Measurements from ENCODE around the gene CACNG1. TPM values are rescaled to one million over a fixed set of nuclear protein-coding genes. Genes with fewer than 3 reads are reported as not detected.

CACNG1 gene
- total RNA-seq, 1 experiment from 2014 or later: not detected

GRCh38 chr17:67021196-67021595, 23.2 kb upstream of the CACNG1 start:
- Mint-ChIP-seq H3K27ac (ENCODE audit: low read depth, unreplicated experiment) (no peak overlapping the region), H3K4me1 (ENCODE audit: insufficient read depth, unreplicated experiment) (no peaks in the 10 kb centered on the region), H3K36me3 (ENCODE audit: insufficient read depth, unreplicated experiment) (no peaks in the 10 kb centered on the region), H3K4me3 (ENCODE audit: unreplicated experiment) (no peak overlapping the region), H3K27me3 (ENCODE audit: insufficient read depth, unreplicated experiment) (no peaks in the 10 kb centered on the region), H3K9me3 (ENCODE audit: unreplicated experiment) (no peaks in the 10 kb centered on the region)
- intact Hi-C loops (cut with micrococcal nuclease): no loop called here
- BruUV-seq (replicated peaks): no TSS peak
- no peak for DNase-seq (ENCODE audit: unreplicated experiment)
- TF ChIP-seq, protein P1, sequence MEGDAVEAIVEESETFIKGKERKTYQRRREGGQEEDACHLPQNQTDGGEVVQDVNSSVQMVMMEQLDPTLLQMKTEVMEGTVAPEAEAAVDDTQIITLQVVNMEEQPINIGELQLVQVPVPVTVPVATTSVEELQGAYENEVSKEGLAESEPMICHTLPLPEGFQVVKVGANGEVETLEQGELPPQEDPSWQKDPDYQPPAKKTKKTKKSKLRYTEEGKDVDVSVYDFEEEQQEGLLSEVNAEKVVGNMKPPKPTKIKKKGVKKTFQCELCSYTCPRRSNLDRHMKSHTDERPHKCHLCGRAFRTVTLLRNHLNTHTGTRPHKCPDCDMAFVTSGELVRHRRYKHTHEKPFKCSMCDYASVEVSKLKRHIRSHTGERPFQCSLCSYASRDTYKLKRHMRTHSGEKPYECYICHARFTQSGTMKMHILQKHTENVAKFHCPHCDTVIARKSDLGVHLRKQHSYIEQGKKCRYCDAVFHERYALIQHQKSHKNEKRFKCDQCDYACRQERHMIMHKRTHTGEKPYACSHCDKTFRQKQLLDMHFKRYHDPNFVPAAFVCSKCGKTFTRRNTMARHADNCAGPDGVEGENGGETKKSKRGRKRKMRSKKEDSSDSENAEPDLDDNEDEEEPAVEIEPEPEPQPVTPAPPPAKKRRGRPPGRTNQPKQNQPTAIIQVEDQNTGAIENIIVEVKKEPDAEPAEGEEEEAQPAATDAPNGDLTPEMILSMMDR (IDR thresholded peaks at IDR 0.05; ENCODE audit: unreplicated experiment): no peak
- POLR2A ChIA-PET: no interaction called here
- CTCF ChIA-PET: interaction anchor here (0.9 kb wide), 1 partner anchor 115 kb away, joined by 4 read pairs; no protein-coding TSS in a partner anchor

DNA sequence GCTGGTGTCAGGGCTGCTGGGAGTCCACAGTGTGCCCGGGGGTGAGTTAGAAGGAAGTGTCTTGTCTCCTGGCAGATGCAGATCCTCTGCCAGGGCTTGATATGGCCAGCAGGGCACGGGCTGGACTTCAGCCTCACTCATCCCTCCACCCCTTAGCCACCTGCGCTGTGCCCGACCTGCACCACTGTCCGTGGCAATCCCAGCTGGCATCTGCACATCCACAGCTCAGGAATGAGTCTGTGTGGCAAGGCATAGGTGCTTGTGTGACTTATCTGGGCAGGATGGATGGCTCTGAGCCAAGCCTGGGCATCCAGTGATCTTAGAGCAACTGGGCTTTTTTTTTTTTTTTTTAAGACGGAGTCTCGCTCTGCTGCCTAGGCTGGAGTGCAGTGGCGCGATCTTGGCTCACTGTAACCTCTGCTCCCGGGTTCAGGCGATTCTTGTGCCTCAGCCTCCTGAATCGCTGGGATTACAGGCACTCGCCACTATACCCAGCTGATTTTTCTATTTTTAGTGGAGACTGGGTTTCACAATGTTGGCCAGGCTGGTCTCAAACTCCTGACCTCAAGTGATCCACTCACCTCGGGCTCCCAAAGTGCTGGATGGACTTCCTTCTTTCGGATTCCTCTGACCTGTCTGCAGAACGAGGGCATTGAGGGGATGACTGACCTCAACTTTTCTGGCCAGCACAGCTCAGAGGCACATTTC, 22.5 kb upstream of the CACNG1 start:
- no peaks in the 10 kb centered on the region for H3K27me3 Mint-ChIP-seq (ENCODE audit: insufficient read depth, unreplicated experiment)
- intact Hi-C loops (cut with micrococcal nuclease): no loop called here
- H3K4me3 Mint-ChIP-seq (ENCODE audit: unreplicated experiment): no peak overlapping the region
- no TSS peak for BruUV-seq (replicated peaks)
- no peak for DNase-seq (ENCODE audit: unreplicated experiment)
- H3K4me1 Mint-ChIP-seq (ENCODE audit: insufficient read depth, unreplicated experiment): no peaks in the 10 kb centered on the region
- H3K36me3 Mint-ChIP-seq (ENCODE audit: insufficient read depth, unreplicated experiment): no peaks in the 10 kb centered on the region
- H3K9me3 Mint-ChIP-seq (ENCODE audit: unreplicated experiment): no peaks in the 10 kb centered on the region
- ChIA-PET POLR2A (no interaction called here), CTCF (interaction anchor here (0.7 to 0.9 kb wide), 2 partner anchors 116 to 343 kb away, joined by 4 read pairs; no protein-coding TSS in a partner anchor)
- no peak overlapping the region for H3K27ac Mint-ChIP-seq (ENCODE audit: low read depth, unreplicated experiment)
- TF ChIP-seq, protein P1 (IDR thresholded peaks at IDR 0.05; ENCODE audit: unreplicated experiment): no peak

- Mint-ChIP-seq H3K9me3 (ENCODE audit: unreplicated experiment) (no peaks in the 10 kb centered on the region), H3K36me3 (ENCODE audit: insufficient read depth, unreplicated experiment) (no peaks in the 10 kb centered on the region), H3K4me1 (ENCODE audit: insufficient read depth, unreplicated experiment) (no peaks in the 10 kb centered on the region), H3K4me3 (ENCODE audit: unreplicated experiment) (no peak overlapping the region), H3K27me3 (ENCODE audit: insufficient read depth, unreplicated experiment) (no peaks in the 10 kb centered on the region), H3K27ac (ENCODE audit: low read depth, unreplicated experiment) (no peak overlapping the region)
- BruUV-seq (replicated peaks): no TSS peak
- CTCF ChIA-PET: interaction anchor here (0.7 kb wide), 1 partner anchor 343 kb away, joined by 4 read pairs; no protein-coding TSS in a partner anchor
- no peak for DNase-seq (ENCODE audit: unreplicated experiment)
- POLR2A ChIA-PET: no interaction called here
- intact Hi-C loops (cut with micrococcal nuclease): no loop called here
- TF ChIP-seq, protein P1 (IDR thresholded peaks at IDR 0.05; ENCODE audit: unreplicated experiment): no peak
These were observed 21.9 kb upstream of the CACNG1 start for GRCh38 chr17:67022451-67022810.

DNA sequence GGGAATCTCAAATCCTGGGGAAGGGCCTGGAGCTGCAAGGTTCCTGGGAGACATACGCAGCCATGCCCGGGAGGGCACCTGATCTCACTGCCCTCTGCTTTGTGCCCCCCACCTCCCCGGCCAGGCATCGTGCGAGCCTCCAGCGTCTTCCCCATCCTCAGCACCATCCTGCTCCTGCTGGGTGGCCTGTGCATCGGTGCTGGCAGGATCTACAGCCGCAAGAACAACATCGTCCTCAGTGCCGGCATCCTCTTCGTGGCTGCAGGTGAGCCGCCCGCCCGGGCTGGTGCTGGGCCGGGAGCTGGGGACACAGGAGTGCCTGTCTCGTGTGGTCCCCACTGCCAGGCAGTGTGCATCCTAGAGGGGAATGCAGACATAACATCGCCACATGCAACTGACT, 19.6 kb upstream of the CACNG1 start:
- Mint-ChIP-seq H3K27ac (ENCODE audit: low read depth, unreplicated experiment) (no peak overlapping the region), H3K36me3 (ENCODE audit: insufficient read depth, unreplicated experiment) (no peaks in the 10 kb centered on the region), H3K9me3 (ENCODE audit: unreplicated experiment) (no peaks in the 10 kb centered on the region), H3K4me3 (ENCODE audit: unreplicated experiment) (no peak overlapping the region), H3K27me3 (ENCODE audit: insufficient read depth, unreplicated experiment) (no peaks in the 10 kb centered on the region), H3K4me1 (ENCODE audit: insufficient read depth, unreplicated experiment) (no peaks in the 10 kb centered on the region)
- no peak for DNase-seq (ENCODE audit: unreplicated experiment)
- TF ChIP-seq, protein P1 (IDR thresholded peaks at IDR 0.05; ENCODE audit: unreplicated experiment): no peak
- no TSS peak for BruUV-seq (replicated peaks)
- intact Hi-C loops (cut with micrococcal nuclease): no loop called here
- ChIA-PET POLR2A (no interaction called here), CTCF (interaction anchor here (0.8 kb wide), 1 partner anchor 23 kb away, joined by 3 read pairs; no protein-coding TSS in a partner anchor)

Data from MCF 10A (cell line).